Tibial nerve (tissue), 3 donors: ENCODE measurements around the gene CPLANE2.

Experiments
- CTCF ChIP-seq, 5 experiments: fragments of 200-600 bp in 3 of 5; fragments of 450-650 bp in 2 of 5; sonication (generic) in 3 of 5; IDR thresholded peaks; one replicate each; pipeline ENCODE4 v1.5.1; 2016 to 2019; ENCODE audit warnings: antibody characterized with exemption in 5 of 5, mild to moderate bottlenecking in 3 of 5, moderate library complexity in 2 of 5
- POLR2A ChIP-seq, 2 donors: fragments of 450-650 bp; IDR thresholded peaks; one replicate each; pipeline ENCODE4 v1.6.1; 2017; ENCODE audit warnings: antibody characterized with exemption in 2 of 2, mild to moderate bottlenecking in 2 of 2, moderate library complexity in 2 of 2

GRCh38 chr1:16219968-16220500, 16.9 kb downstream of the CPLANE2 start:
- TF ChIP-seq CTCF (IDR thresholded peaks at IDR 0.05), result no peak
- TF ChIP-seq POLR2A (IDR thresholded peaks at IDR 0.05), result no peak
